HG03108 (cell line): ENCODE measurements around the gene NGEF.

ENCODE experiments used
- ATAC-seq: cut with Tn5 transposase; IDR thresholded peaks from one replicate; pipeline ENCODE4 v1.9.1; 2021; ENCODE audit warnings: moderate library complexity; ENCODE audit not compliant: unreplicated experiment

The NGEF gene

DNA sequence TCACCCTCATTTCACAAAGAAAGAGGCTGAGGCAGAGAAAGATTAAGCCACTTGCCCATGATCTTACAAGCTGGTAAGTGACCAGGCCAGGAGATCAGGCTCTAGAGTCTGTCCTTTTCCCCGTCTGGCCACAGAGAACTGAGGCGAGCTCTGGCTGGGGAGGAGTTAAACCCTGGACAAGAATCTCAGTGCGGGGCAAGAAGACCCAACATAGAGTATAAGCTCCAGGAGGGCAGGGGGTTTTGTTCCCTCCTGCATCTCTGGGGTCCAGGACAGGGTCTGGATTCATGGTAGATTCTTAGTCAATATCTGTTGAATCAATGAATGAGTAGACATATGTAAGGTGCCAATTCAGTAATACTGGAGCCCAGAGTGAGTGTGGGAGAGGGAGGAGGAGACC, 34.1 kb upstream of the NGEF start:
- no peak for ATAC-seq

DNA sequence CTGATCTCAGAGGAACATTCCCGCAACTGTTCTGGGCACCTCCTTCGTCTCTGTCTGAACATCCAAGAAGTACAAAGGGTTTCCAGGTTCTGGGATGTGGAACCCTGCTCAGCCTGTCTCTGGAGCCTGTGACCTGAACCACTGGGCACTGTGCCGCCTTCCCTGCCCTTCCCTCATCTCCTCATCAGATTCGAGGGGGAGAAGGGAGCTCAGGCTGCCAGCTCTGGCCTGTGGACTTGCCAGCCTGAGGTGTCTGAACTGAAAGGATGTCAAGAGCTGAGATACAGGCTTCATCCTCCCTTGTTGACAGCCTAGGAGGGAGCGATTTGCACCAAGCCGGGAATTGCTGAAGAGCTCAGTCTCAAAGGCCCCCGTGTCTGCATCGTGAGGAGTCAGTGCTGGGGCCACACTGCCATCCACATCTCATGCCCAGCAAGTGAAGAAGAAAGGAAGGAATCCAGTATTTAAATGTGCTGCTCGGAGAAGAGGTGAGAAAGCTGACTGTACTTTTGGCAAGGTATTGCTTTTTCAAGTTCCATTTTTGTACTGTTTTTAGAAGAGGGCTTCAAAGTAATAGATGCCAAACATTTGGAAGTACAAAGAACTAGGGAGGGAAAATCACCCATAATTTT, 32.0 kb upstream of the NGEF start:
- no peak for ATAC-seq

DNA sequence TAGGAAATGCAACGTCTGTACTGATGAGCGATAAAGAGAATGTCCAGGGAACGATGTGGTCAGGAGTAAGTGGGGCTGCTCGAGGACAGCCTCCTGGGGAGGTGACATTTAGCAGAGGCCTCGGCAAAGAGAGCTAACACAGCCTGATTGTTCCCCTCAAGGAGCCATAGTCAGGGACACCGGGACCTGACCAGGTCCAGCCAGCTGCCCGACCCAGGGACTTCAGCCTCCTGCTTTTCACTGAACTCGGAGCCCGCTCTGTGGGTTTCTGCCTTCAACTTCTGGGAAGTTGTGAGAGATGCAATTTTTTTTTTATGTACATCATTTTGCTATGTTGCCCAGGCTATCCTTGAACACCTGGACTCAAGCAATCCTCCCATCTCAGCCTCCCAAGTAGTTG, 29.5 kb upstream of the NGEF start:
- no peak for ATAC-seq

DNA sequence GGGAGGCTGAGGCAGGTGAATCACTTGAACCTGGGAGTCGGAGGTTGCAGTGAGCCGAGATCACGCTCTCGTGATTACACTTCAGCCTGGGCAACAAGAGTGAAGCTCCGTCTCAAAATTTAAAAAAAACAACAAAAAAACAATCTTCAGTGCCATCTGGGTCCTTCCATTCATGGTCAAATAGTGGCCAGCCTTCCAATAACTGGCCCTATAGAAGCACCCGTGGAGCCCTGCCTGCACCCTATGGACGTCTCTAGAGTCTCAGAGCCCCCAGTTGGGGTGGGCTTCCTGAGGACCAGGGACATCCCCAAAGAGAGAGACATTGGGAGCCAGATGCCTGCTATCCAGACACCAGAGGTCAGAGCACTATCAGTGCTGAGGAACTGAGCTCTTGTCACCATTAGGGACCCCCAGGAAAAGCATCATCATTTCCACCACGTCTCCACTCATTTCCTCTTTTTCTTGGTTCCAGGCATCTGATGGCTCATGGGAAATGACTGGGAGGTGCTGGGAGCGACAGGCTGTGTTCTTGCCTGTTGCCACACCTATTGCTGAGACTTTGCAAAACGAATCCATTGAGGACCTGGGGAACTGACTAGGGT, 28.8 kb upstream of the NGEF start:
- no peak for ATAC-seq

DNA sequence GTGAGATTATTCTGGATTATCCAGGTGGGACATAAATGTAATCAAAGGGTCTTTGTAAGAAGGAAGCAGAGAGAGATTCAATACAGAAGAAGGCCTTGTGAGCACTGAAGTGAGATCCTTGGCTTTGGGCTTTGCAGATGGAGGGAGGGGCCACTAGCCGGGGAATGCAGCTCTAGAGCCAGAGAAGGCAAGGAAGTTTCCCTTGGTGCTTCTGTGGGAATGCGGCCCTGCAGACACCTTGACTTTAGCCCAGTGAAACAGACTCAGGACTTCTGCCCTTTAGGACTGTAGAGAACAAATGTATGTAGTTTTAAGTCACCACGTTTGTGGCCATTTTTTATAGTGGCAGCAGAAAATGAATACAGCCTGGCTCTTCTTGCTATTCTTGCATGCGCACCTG, 27.5 kb upstream of the NGEF start:
- no peak for ATAC-seq

DNA sequence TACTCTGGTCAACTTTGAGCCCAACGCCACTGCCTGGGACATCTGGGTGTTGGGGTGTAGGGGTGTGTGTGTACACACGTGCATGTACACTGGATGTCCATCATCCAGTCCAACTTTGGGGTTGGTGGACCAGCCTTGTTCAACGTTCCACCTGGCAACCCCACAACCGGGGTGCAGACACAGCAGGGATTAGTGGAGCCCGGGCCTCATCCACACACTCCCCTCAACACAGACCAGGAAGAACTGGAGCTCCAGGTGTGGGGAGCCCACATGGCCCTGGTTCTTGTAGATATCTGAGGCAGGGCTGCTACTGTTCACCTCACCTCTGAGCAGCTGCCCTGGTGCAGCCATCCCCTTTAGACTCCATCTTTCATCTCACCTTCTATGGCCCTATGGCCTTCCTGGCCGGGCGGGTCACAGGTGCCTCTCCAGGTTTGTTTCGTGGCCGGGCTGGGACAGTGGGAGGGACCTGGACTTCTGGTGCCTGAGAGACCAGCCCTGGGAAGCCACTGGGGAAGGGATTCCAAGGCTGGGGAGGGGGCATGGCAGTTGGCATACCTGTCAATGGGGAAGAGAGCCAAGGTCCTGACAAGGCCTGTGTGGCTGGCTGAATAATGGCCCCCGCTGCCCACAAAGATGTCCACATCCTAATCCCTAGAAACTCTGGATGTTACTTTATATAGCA, 26.9 kb upstream of the NGEF start:
- no peak for ATAC-seq

DNA sequence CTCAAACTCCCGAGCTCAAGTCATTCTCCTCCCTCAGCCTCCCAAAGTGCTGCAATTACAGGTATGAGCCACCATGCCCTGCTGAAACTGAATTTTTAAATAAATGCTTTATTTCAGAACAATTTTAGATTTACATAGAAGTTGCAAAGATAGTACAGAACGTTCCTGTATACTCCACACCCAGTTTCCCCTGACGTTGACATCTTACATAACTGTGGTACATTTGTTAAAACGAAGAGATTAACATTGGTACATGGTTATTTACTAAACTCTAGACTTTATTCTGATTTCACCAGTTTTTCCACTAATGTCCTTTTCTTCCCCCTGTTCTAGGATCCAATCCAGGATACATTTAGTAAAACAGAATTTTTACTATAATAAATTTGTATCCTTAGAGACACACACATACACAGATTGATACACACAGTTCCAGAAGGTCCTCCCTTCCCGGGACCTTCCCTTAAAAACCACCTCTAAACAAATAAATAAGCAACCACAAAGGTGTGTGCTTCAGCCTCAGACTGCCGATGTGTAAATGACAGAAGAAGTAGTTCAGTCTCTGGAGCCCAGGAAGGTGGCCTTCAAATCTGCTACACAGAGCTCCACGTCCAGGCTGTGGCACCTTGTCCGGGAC, 26.3 kb upstream of the NGEF start:
- ATAC-seq, result no peak

DNA sequence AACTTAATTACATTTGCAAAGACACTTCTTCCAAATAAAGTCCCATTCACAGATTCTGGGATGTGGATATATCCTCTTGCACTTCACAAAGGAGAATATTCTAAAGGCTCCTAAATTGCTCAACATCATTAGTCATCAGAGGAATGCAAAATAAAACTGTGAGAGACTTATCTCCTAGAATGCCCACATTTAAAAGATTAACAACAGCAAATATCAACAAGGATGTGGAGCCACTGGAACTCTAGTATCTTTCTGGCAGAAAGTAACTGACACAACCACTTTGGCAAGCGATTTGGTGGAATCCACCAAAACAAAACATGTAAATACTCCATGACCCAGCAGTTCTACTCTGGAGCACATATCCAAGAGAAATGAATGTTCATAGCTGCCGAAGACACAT, 24.0 kb upstream of the NGEF start:
- no peak for ATAC-seq

DNA sequence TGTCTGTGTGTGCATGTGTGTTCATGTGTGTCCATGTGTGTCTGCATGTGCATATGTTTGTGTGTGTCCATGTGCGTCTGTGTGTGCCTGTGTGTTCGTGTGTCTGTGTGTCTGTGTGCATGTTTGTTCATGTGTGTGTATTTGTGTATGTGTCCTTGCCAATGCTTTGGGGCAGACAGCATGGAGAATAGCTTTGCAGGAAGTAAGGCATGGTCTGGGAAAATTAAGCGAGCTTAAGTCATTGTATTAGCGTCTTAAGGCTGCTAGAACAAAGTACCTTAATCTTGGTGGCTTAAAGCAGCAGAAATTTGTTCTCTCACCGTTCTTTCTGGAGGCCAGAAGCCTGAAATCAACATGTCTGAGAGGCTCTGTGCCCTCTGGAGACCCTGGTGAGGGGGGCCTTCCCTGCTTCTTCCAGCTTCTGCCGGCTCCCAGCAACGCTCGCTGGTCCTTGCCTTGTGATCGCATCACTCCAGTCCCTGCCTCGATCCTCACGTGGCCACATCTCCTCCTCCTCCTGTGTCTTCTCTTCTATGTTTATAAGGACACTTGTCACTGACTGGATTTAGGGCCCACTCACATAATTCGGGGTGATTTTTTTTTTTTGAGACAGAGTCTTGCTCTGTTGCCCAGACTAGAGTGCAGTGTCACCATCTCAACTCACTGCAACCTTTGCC, 23.2 kb upstream of the NGEF start:
- ATAC-seq, result no peak

DNA sequence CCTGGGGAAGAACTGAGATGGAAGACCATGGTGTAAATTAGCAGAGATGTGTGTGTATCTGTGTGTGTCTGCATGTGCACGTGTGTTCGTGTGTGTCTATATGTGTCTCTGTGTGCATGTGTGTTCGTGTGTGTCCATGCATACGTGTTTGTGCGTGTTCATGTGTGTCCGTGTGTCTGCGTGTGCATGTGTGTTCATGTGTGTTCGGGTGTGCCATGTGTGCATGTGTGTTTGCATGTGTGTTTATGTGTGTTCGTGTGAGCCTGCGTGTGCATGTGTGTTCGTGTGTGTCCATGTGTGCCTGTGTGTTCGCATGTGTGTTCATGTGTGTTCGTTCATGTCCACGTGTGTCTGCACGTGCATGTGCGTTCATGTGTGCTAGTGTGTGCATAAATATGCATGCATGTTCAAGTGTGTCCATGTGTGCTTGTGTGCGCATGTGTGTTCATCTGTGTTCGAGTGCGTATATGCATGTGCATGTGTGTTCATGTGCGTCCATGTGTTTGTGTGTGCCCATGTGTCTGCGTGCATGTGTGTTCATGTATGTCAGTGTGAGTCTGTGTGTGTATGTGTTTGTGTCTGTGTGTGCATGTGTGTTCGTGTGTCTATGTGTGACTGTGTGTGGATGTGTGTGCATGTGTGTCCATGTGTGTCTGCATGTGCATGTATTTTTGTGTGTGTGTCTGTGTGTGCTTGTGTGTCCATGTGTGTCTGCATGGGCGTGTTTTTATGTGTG, 22.5 kb upstream of the NGEF start:
- no peak for ATAC-seq

DNA sequence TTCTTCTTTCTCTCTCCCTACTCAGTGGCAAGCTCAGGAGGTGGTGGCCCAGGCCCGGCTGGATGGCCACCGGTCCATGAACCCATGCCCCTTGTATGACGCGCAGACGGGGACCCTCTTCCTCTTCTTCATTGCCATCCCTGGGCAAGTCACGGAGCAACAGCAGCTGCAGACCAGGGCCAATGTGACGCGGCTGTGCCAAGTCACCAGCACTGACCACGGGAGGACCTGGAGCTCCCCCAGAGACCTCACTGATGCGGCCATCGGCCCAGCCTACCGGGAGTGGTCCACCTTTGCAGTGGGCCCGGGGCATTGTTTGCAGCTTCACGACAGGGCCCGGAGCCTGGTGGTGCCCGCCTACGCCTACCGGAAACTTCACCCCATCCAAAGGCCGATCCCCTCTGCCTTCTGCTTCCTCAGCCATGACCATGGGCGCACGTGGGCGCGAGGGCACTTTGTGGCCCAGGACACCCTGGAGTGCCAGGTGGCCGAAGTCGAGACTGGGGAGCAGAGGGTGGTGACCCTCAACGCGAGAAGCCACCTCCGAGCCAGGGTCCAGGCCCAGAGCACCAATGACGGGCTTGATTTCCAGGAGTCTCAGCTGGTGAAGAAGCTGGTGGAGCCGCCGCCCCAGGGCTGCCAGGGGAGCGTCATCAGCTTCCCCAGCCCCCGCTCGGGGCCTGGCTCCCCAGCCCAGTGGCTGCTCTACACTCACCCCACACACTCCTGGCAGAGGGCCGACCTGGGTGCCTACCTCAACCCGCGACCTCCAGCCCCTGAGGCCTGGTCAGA, 21.2 kb upstream of the NGEF start:
- no peak for ATAC-seq

DNA sequence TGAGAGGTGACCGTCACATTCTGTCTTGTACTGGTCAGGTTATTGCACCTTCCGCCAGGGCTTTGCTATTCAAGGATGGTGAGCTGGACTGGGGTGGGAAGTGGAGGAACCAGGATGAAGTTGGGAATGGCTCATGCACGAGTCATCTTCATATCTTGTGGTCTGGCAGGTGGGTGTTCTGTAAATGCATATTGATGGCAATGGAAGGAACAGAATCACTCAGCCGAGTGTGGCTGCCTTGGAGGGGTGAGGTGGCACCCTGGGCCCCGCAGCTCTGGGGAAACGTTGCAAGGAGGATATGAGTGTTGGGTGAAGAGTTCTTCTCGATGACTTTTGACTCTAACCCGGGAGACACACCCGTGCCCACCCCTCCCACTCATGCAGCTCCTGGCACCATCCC, 20.6 kb upstream of the NGEF start:
- ATAC-seq, result no peak

DNA sequence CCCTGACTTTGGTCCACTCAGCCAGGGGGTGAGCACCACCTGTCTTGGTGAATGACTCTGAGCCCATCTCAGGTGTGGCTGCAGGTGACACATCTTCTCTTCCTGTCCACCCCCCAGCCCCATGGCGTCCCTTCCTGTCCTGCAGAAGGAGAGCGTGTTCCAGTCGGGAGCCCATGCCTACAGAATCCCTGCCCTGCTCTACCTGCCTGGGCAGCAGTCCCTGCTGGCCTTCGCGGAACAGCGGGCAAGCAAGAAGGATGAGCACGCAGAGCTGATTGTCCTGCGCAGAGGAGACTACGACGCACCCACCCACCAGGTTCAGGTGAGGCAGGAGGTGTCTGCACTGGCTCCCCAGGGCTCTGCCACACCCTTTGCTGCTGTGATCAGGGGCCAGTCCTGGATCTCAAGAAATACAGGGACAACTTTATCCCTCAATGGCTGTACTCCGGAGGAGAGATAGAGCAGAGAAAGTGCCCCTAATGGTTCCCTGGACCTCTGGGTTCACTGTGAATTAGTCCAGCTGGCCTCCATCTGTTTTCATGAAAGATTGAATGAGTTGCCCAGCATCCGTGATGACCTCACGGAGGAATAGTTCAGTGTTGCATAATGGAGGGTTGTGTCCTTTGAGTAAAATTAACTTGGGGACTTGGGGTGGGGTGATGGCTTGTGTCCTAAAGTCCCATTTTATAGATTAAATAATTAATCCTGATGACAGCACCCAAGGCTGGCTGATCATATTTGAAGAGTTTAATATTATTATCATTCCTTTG, 19.7 kb upstream of the NGEF start, which contains the start of gene NEU2:
NEU2 (plus strand) TSS at position 122 of the 770 bp plus-strand sequence; CDS start at position 122, 0 bp downstream.
- ATAC-seq, result no peak

DNA sequence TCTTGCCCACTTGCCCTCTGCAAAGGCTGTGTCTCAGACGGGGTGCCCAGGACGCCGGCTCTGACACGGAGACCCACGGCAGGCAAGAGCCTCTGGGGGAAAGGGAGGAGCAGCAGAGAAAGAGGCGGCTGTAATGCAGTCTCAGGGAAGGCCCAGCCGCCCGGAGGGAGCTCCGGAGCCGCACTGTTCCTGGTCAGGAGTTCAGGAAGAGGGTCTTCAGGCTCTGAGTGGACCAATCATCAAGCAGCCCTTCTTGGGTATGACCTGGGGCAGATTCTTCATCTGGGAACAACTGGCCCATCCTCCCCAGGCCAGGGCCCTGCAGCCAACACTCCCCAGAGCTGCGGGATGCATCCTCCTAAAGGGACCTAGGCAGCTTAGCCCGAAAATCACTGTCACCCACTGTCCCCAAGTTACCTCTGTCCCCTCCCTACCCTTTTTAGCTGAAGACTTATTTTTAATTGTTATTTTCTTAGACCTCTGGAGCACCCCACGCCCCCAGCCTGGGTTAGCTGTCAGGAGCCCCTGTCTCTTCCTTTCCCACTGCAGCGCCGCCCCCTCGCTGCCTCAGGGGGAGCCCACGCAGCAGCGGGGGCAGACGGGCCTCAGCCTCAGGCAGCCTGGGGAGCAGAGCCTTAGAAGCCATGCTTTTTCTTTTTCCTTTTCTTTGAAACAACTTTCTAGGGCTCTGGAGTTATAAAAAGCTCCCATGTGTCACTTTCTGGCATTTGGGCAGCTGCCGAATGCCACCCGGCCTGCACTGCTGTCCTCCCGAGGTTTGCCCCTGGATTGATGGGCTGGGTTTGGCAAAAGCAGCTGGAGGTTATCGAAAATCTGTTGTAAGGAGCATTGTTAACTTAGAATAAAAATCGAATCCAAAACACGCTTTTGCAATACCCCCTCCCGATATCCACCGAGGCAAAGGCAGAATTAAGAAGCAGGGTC, 18.8 kb upstream of the NGEF start:
- ATAC-seq, result no peak

DNA sequence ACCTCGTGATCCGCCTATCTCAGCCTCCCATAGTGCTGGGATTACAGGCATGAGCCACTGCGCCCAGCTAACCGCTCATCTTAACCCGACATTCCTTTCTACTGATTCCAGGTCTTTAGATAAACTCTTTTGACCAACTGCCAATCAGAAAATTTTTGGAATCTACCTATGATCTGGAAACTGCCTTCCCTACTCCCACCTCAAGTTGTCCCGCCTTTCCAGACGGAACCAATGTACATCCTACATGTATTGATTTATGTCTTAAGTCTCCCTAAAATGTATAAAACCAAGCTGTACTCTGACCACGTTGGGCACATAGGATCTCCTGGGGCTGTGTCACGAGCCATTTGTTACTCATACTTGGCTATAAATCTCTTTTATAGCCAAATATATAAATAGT, 16.3 kb upstream of the NGEF start:
- ATAC-seq, result no peak

DNA sequence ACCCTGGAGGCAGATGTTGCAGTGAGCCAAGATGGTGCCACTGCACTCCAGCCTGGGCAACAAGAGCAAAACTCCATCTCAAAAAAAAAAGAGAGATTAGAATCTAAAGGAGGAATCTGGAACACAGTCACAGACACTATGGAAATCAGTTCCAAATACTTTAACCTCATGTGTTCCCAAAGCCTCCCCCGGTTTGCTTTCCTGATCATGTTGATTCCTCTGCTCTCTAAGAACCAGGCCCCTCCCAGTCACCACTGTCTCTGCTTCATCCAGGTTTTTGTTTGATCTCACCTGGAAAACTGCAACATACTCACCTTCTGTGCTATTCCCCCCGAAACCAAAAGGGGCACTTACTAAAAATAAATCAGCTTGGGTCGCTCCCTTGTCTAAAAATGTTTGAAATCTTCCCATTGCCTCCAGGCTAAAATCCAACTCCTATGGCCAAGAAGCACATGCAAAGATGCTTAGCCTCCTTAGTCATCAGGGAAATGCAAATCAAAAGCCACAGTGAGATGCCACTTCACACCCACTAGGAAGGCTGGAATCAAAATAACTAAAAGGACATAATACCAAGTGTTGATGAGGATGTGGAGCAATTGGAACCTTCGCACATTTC, 13.2 kb upstream of the NGEF start:
- ATAC-seq, result no peak

DNA sequence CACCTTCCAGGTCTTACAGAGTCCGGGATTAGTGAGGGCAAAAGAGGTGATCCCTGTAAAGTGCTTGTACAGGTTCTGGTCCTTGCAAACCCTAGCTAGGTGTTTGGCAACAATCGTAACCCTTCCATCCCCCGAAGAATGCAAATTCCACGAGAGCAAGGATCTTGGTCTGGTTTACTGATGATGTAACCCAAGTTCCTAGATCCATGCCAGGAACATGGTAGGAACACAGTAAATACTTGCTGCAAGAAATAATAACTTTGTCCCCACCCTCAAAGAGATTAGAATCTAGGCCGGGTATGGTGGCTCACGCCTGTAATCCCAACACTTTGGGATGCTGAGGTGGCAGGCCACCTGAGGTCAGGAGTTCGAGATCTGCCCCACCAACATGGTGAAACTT, 12.7 kb upstream of the NGEF start:
- no peak for ATAC-seq
